Prostate gland (tissue), 2 donors: Measurements from ENCODE around the gene DLGAP4. TPM values are rescaled to one million over a fixed set of nuclear protein-coding genes. Genes with fewer than 3 reads are reported as not detected.

Source experiments
- DNase-seq: peaks from one replicate; pipeline ENCODE4 v3.0.0-alpha.2; 2019; ENCODE audit warnings: low spot score
- H3K27ac ChIP-seq, 2 donors: fragments of 200-600 bp; sonication (generic); 2 replicates each; pipeline ENCODE4 v1.5.1; 2017 to 2019
- H3K27me3 ChIP-seq: fragments of 200-600 bp; sonication (generic); replicated peaks from 2 replicates; pipeline ENCODE4 v1.5.1; 2019; ENCODE audit not compliant: insufficient read depth
- H3K36me3 ChIP-seq, 2 donors: fragments of 200-600 bp; sonication (generic); 1 replicate in 1 of 2; 2 replicates in 1 of 2; pipeline versions ENCODE4 v1.5.1 to v1.8.1; 2017 to 2019
- H3K4me1 ChIP-seq: fragments of 200-600 bp; sonication (generic); replicated peaks from 2 replicates; pipeline ENCODE4 v1.5.1; 2019
- H3K4me3 ChIP-seq, 2 donors: fragments of 200-600 bp; sonication (generic); 2 replicates each; pipeline ENCODE4 v1.5.1; 2017 to 2019
- H3K9me3 ChIP-seq: fragments of 200-600 bp; sonication (generic); 2 replicates; pipeline ENCODE4 v1.5.1; 2017
- CTCF ChIP-seq, 4 experiments: fragments of 200-600 bp in 2 of 4; fragments of 450-650 bp in 2 of 4; sonication (generic) in 2 of 4; IDR thresholded peaks; 1 replicate in 3 of 4; 2 replicates in 1 of 4; pipeline ENCODE4 v1.5.1; 2016 to 2019; ENCODE audit warnings: antibody characterized with exemption in 4 of 4, mild to moderate bottlenecking in 2 of 4, moderate library complexity in 2 of 4
- POLR2A ChIP-seq: fragments of 450-650 bp; IDR thresholded peaks from one replicate; pipeline ENCODE4 v1.6.1; 2016; ENCODE audit warnings: antibody characterized with exemption, mild to moderate bottlenecking
- POLR2AphosphoS5 ChIP-seq: sonication (generic); formaldehyde crosslinking; IDR thresholded peaks from one replicate; pipeline ENCODE4 v1.6.1; 2017; ENCODE audit warnings: antibody characterized with exemption
- WGBS: methylation state at CpG from one replicate; pipeline ENCODE4 v1.1.5; 2018; 5-methylcytosine and 5-hydroxymethylcytosine counted together
- intact Hi-C: fragments of 100-400 bp; cut with DNase I; formaldehyde crosslinking; loops from one replicate; pipeline ENCODE4 v1.14.2; 2022
- total RNA-seq, 2 donors: library from RNA; depleted of rRNA; stranded (reverse); fragments of >200 nt; gene quantifications; one replicate each; pipeline ENCODE4 v1.1.0, GENCODE V29; 2016

DLGAP4 gene
- total RNA-seq, 2 donors from 2014 or later, result 38.0 to 104 TPM

GRCh38 chr20:36334281-36335205 is 28.4 kb downstream of the DLGAP4 start:
- H3K4me3 ChIP-seq, result no peak overlapping the region
- intact Hi-C loops, result no loop called here
- no peak for TF ChIP-seq POLR2A
- TF ChIP-seq CTCF (IDR thresholded peaks at IDR 0.05), result no peak
- no peak for TF ChIP-seq POLR2AphosphoS5
- H3K9me3 ChIP-seq, result no peaks in the 10 kb centered on the region
- H3K4me1 ChIP-seq, result no peaks in the 10 kb centered on the region
- peaks cover 1% of the 10 kb centered on the region for H3K27me3 ChIP-seq
- H3K27ac ChIP-seq, result no peak overlapping the region
- no peaks in the 10 kb centered on the region for H3K36me3 ChIP-seq
- DNase-seq, result no peak
- WGBS, result 48% methylated on average over 20 of the region's 20 CpGs

GRCh38 chr20:36335206-36335870 is 29.2 kb downstream of the DLGAP4 start:
- TF ChIP-seq CTCF (IDR thresholded peaks at IDR 0.05) (no peak), POLR2A (no peak), POLR2AphosphoS5 (no peak)
- H3K4me3 ChIP-seq, result no peak overlapping the region
- H3K27me3 ChIP-seq, result peaks cover 4% of the 10 kb centered on the region
- DNase-seq, result no peak
- no peak overlapping the region for H3K27ac ChIP-seq
- intact Hi-C loops, result no loop called here
- WGBS, result 80% methylated on average over 12 of the region's 12 CpGs
- no peaks in the 10 kb centered on the region for H3K4me1 ChIP-seq
- H3K36me3 ChIP-seq, result no peaks in the 10 kb centered on the region
- no peaks in the 10 kb centered on the region for H3K9me3 ChIP-seq

GRCh38 chr20:36336204-36336603 is 30.1 kb downstream of the DLGAP4 start:
- Histone ChIP-seq H3K36me3 (no peaks in the 10 kb centered on the region), H3K4me3 (no peak overlapping the region), H3K9me3 (no peaks in the 10 kb centered on the region), H3K4me1 (no peaks in the 10 kb centered on the region), H3K27me3 (peaks cover 7% of the 10 kb centered on the region), H3K27ac (no peak overlapping the region)
- TF ChIP-seq CTCF (IDR thresholded peaks at IDR 0.05), result no peak
- no peak for TF ChIP-seq POLR2A
- no peak for TF ChIP-seq POLR2AphosphoS5
- 72% methylated on average over 4 of the region's 4 CpGs for WGBS
- no peak for DNase-seq
- intact Hi-C loops, result no loop called here

GRCh38 chr20:36336954-36337704 is 31.0 kb downstream of the DLGAP4 start:
- intact Hi-C loops, result no loop called here
- peaks cover 6% of the 10 kb centered on the region for H3K27me3 ChIP-seq
- H3K27ac ChIP-seq, result no peak overlapping the region
- H3K4me1 ChIP-seq, result no peaks in the 10 kb centered on the region
- H3K9me3 ChIP-seq, result no peaks in the 10 kb centered on the region
- 43% methylated on average over 13 of the region's 13 CpGs for WGBS
- H3K36me3 ChIP-seq, result no peaks in the 10 kb centered on the region
- TF ChIP-seq CTCF (IDR thresholded peaks at IDR 0.05), result no peak
- no peak for TF ChIP-seq POLR2AphosphoS5
- no peak for TF ChIP-seq POLR2A
- no peak for DNase-seq
- no peak overlapping the region for H3K4me3 ChIP-seq
